Effector memory CD4-positive, alpha-beta T cell (primary cell): ENCODE data around the gene GRID2.
"Not testable (repeated sequence)": the region's sequence is repeated elsewhere in the genome, so short reads cannot be mapped to it uniquely, and the experiment has no call there.

Source experiments
- DNase-seq, 3 donors: peaks; one replicate each; pipeline ENCODE4 v3.0.0-alpha.2; 2020
- H3K27ac ChIP-seq: 2 replicates; pipeline ENCODE4 v1.7.0; 2013; ENCODE audit warnings: mild to moderate bottlenecking, low read length, moderate library complexity; ENCODE audit not compliant: insufficient read depth, poor library complexity, severe bottlenecking
- H3K27me3 ChIP-seq: replicated peaks from 2 replicates; pipeline ENCODE4 v1.7.0; 2013; ENCODE audit warnings: mild to moderate bottlenecking, low read length; ENCODE audit not compliant: insufficient read depth, control insufficient read depth, poor library complexity, severe bottlenecking
- H3K36me3 ChIP-seq: 2 replicates; pipeline ENCODE4 v1.7.0; 2013; ENCODE audit warnings: mild to moderate bottlenecking, low read length, moderate library complexity; ENCODE audit not compliant: control insufficient read depth, insufficient read depth
- H3K4me1 ChIP-seq: 2 replicates; pipeline ENCODE4 v1.7.0; 2013; ENCODE audit warnings: low read length, mild to moderate bottlenecking; ENCODE audit not compliant: control insufficient read depth, insufficient read depth, poor library complexity, severe bottlenecking
- H3K4me3 ChIP-seq: 2 replicates; pipeline ENCODE4 v1.7.0; 2013; ENCODE audit warnings: low read length, low read depth, mild to moderate bottlenecking; ENCODE audit not compliant: insufficient read depth, poor library complexity, severe bottlenecking
- H3K9me3 ChIP-seq: 2 replicates; pipeline ENCODE4 v1.7.0; 2013; ENCODE audit warnings: mild to moderate bottlenecking, low read length, moderate library complexity; ENCODE audit not compliant: control insufficient read depth

GRID2 gene

DNA sequence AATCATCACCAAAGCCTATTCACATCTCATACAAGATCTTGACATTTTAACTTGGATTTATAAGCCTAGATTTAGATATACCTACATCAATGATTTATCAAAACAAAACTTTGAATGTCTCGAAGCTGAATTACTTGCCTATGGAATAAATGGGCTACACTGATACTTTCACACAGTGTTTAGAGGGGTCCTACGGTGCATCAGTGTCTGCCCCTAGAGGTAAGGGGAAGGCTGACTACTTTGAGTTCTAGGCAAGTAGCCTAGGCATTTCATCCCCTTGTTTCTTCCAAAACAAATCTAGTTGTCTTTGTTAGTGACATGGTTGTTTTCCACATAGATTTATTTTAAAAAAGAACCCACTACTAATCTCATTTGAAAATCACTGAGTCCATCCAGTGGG lies 1366.7 kb downstream of the GRID2 start:
- H3K27ac ChIP-seq, result no peak overlapping the region
- no peaks in the 10 kb centered on the region for H3K9me3 ChIP-seq
- H3K4me3 ChIP-seq, result no peak overlapping the region

DNA sequence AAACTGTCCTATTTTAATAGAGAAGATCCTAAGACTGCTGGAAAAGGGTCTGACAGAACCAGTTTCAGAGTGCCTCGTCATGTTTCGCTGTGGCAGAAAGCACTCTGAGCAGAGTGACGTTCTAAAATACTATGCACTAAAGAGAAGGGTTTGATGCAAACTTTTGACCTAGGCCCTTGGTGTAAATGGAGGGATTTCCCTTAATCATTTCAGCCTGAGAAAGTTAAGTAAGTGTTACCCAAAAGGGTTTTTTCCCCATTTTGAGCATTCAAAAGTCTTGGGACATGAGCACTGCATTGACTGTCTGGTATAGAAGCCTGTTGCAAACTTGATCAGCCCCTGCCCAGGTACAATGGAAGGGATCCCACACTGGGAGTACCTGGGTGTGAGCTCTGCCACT lies 1367.3 kb downstream of the GRID2 start:
- Histone ChIP-seq H3K27me3 (no peaks in the 10 kb centered on the region), H3K4me3 (no peak overlapping the region), H3K27ac (no peak overlapping the region), H3K9me3 (no peaks in the 10 kb centered on the region), H3K36me3 (no peaks in the 10 kb centered on the region), H3K4me1 (no peaks in the 10 kb centered on the region)
- DNase-seq, result no peak

More for the DNA sequence above, 1366.7 kb downstream of the GRID2 start:
- Histone ChIP-seq H3K27me3 (no peaks in the 10 kb centered on the region), H3K4me1 (no peaks in the 10 kb centered on the region), H3K36me3 (no peaks in the 10 kb centered on the region)
- DNase-seq, result no peak

DNA sequence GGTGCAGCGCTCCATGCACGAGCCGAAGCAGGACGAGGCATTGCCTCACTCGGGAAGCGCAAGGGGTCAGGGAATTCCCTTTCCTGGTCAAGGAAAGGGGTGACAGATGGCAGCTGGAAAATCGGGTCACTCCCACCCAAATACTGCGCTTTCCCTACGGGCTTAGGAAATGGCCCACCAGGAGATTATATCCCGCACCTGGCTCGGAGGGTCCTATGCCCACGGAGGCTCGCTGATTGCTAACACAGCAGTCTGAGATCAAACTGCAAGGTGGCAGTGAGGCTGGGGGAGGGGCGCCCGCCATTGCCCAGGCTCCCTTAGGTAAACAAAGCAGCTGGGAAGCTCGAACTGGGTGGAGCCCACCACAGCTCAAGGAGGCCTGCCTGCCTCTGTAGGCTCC lies 1373.2 kb downstream of the GRID2 start:
- not testable (repeated sequence) for H3K9me3 ChIP-seq, H3K27ac ChIP-seq, H3K4me3 ChIP-seq, H3K27me3 ChIP-seq, H3K36me3 ChIP-seq, H3K4me1 ChIP-seq, DNase-seq

DNA sequence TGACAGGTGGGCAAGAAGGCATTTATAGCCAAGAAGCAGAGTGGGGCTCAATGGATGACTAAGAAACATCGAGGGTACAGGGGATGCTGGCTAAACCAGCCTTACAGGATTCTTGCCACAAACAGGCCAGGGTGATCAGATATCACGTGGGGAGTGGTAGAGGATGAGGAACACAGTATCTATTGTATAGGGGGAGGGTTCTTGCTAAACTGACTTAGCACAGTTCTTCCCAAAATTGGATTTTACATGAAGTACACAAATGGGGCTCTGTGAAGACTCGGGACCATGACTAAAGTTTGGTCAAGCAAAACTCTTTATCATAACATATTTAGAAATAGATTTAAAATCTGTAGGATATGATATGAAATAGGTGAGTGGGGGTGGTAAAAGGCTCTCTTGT lies 1380.8 kb downstream of the GRID2 start:
- Histone ChIP-seq H3K27ac (no peak overlapping the region), H3K4me3 (no peak overlapping the region), H3K36me3 (no peaks in the 10 kb centered on the region), H3K27me3 (no peaks in the 10 kb centered on the region), H3K9me3 (no peaks in the 10 kb centered on the region), H3K4me1 (no peaks in the 10 kb centered on the region)
- DNase-seq, result no peak

DNA sequence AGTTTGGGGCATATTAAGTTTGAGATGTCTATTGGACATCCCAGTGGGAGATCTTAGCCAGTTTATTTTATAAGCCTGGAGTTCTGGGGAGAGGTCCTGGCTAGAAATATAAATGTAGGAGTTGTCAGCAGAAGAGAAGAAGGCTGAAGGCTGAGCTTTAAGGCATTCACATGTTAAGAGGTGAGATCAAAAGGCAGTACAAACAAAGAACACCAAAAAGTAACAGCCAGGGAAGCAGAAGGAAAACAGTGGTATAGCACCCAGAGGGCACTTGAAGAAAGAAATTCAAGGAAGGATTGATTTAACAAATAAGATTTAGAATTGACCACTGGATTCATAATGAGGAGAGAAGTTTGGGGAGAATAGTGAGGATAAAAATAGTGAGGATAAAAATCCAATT lies 1383.5 kb downstream of the GRID2 start:
- Histone ChIP-seq H3K27me3 (no peaks in the 10 kb centered on the region), H3K9me3 (no peaks in the 10 kb centered on the region), H3K27ac (no peak overlapping the region), H3K4me1 (no peaks in the 10 kb centered on the region), H3K36me3 (no peaks in the 10 kb centered on the region), H3K4me3 (no peak overlapping the region)
- no peak for DNase-seq

DNA sequence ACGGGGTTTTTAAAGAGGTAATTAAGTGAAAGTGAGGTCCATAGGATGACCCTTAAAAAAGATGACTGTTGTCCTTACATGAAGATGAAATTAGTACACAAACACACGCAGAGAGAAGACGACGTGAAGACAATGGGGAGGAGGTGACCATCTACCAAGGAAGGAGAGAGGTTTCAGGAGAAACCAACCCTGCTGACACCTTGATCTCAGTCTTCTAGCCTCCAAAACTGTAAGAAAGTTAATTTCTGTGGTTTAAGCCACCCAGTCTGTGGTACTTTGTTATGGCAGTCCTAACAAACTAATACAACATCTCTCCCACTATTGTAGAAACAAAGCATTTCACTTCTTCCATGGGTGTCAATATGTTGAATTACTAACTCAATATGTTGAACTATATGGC lies 1385.2 kb downstream of the GRID2 start:
- Histone ChIP-seq H3K4me3 (no peak overlapping the region), H3K27me3 (no peaks in the 10 kb centered on the region), H3K36me3 (no peaks in the 10 kb centered on the region), H3K27ac (no peak overlapping the region), H3K4me1 (no peaks in the 10 kb centered on the region), H3K9me3 (no peaks in the 10 kb centered on the region)
- no peak for DNase-seq

DNA sequence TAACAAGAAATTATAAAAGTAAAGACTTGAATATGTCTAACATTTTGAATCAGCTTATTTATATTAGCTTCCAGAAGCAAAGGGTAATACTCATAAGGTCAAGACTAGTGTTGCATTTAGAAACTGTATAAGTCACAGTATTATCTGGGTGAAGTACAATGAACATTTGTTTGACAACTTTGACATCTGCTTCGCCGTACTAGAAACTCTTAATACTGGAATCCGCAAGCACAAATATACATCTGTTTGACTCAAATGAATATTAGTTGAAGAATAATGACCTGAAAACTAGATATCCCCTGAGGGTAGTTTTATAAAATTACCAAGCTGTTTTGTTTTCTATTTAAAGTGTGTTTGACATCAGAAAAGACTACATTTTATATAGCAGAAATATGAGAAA lies 1389.4 kb downstream of the GRID2 start:
- Histone ChIP-seq H3K4me1 (no peaks in the 10 kb centered on the region), H3K36me3 (no peaks in the 10 kb centered on the region), H3K27ac (no peak overlapping the region), H3K9me3 (no peaks in the 10 kb centered on the region), H3K4me3 (no peak overlapping the region), H3K27me3 (no peaks in the 10 kb centered on the region)
- DNase-seq, result no peak

DNA sequence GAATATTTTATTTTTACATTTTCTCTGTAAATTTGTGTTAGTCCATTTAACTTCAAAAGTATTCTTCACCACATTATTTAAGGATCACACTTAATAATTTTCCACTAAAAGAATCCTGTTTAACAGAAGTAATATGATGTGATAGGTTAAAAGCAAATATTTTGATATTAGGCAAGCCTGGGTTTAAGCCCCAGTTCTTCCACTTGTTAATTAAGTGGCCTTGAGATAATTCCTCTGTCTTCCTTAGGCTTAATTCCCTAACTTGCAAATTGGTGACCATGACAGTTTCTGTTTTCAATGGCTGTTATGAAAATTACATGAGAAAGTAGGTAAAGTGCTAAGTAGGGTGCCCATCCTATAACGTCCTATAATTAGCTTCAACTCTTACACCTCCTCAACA lies 1394.9 kb downstream of the GRID2 start:
- no peaks in the 10 kb centered on the region for H3K9me3 ChIP-seq
- no peaks in the 10 kb centered on the region for H3K36me3 ChIP-seq
- DNase-seq, result no peak
- no peak overlapping the region for H3K27ac ChIP-seq
- no peak overlapping the region for H3K4me3 ChIP-seq
- H3K4me1 ChIP-seq, result no peaks in the 10 kb centered on the region
- no peaks in the 10 kb centered on the region for H3K27me3 ChIP-seq

DNA sequence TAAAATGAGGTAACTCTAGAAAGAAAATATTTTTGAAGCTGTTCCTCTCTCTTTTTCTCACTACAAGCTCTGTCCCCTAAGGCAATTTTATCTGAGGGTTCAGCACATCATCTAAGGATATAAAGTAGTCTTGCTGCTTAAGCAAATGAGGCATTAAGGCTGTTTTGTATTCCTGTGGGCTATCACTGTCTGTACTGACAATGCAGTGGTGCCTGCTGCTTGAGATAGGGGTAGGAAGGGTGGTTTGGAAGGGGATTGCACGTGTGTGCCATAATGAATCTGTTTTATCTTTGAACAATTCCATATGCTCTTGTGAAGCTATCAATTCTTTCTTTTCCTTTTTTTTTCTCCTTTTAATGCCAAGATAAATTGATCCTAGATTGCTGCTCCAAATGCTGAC lies 1396.8 kb downstream of the GRID2 start:
- Histone ChIP-seq H3K27me3 (no peaks in the 10 kb centered on the region), H3K9me3 (no peaks in the 10 kb centered on the region), H3K27ac (no peak overlapping the region), H3K4me3 (no peak overlapping the region), H3K36me3 (no peaks in the 10 kb centered on the region), H3K4me1 (no peaks in the 10 kb centered on the region)
- DNase-seq, result no peak

DNA sequence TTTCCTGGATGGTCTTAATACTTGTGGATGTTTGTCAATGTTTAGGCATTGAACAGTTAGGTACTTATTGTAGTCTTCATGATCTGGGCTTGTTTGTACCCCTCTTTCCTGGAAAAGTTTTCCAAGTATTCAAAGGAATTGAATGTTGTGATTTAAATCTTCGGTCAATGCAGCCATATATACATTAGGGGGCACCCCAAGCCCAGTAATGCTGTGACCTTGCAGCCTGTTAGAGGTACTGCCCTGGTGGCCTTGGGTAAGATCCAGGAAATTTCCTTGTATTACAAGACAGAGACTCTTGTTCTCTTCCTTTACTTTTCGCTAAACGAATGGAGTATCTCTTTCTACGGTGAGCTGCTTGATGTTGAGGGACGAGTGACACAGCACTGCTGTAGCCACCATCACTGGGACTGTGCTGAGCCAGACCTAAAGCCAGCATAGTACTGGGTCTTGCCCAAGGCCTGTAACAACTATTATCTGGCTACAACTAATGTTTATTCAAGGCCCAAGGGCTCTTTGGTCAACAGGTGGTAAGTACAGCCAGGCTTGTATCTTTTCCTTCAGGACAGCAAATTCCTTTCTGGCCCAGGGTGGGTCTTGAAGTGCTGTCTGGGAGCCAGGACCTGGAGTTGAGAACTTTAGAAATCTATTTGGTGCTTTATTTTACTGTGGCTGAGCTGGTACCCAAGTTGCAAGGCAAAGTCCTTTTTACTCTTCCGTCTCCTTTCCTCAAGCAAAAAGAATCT lies 1406.5 kb downstream of the GRID2 start:
- H3K4me3 ChIP-seq, result no peak overlapping the region
- H3K9me3 ChIP-seq, result no peaks in the 10 kb centered on the region
- H3K4me1 ChIP-seq, result no peaks in the 10 kb centered on the region
- no peaks in the 10 kb centered on the region for H3K27me3 ChIP-seq
- H3K27ac ChIP-seq, result no peak overlapping the region
- no peaks in the 10 kb centered on the region for H3K36me3 ChIP-seq
- DNase-seq, result no peak
